ENCODE data around the gene FAM151B. TPM values are rescaled to one million over a fixed set of nuclear protein-coding genes. Genes with fewer than 3 reads are reported as not detected.

The FAM151B gene
- total RNA-seq, 1 experiment from 2014 or later = 3.0 TPM

GRCh38 chr5:80588858-80589540, 101.1 kb downstream of the FAM151B start:
- no peak for DNase-seq (ENCODE audit: low read depth)

- DNase-seq (ENCODE audit: low read depth) = no peak
Observed at GRCh38 chr5:80590766-80591165, 102.9 kb downstream of the FAM151B start.

- peak; percentile 70 for DNase-seq (ENCODE audit: low read depth)
Observed at GRCh38 chr5:80591352-80591751, 103.5 kb downstream of the FAM151B start.

GRCh38 chr5:80592105-80592504, 104.2 kb downstream of the FAM151B start:
- no peak for DNase-seq (ENCODE audit: low read depth)

Other genes starting within 250 kb of the FAM151B start
- 6.7 and 15.6 TPM in 2 replicates for gene SERINC5, start 232.1 kb upstream of the FAM151B start, total RNA-seq (2014; rRNA removed)
- gene SPZ1, start 168.1 kb upstream of the FAM151B start, total RNA-seq (2014; rRNA removed) = not detected in 2 replicates
- gene ZFYVE16, start 80.0 kb upstream of the FAM151B start, total RNA-seq (2014; rRNA removed) = 24.4 and 34.1 TPM in 2 replicates
- not detected in 2 replicates for gene ANKRD34B, start 82.2 kb downstream of the FAM151B start, total RNA-seq (2014; rRNA removed)
- 12.6 and 15.8 TPM in 2 replicates for gene MSH3, start 166.6 kb downstream of the FAM151B start, total RNA-seq (2014; rRNA removed)
- gene DHFR, start 166.9 kb downstream of the FAM151B start, total RNA-seq (2014; rRNA removed) = 112 and 131 TPM in 2 replicates

Data from LHCN-M2 (cell line).